Activated CD8-positive, alpha-beta memory T cell treated with anti-CD3 and anti-CD28 coated beads for 24 hours (primary cell): ENCODE results near the gene GINM1.

Source experiments
- DNase-seq: peaks from one replicate; pipeline ENCODE4 v3.0.0-alpha.2; 2020

GINM1 gene

GRCh38 chr6:149600508-149600907 is 34.3 kb downstream of the GINM1 start:
- no peak for DNase-seq

- no peak for DNase-seq
These were observed 42.3 kb downstream of the GINM1 start for GRCh38 chr6:149608381-149608982.

DNA sequence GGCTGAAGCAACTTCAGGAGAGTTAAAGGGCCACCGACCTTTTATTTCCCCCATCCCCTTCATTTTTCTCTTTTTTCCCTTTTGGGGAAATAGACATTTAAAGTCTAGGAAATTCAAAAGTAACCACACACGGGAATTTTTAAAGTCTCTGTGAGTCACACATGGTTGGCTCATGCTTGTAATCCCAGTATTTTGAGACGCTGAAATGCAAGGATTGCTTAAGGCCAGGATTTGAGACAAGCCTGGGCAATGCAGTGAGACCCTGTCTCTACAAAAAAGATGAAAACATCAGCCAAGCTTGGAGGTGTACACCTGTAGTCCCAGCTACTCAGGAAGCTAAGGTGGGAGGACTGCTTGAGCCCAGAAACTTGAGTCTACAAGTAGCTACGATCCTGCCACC is 48.2 kb downstream of the GINM1 start:
- DNase-seq = no peak

DNA sequence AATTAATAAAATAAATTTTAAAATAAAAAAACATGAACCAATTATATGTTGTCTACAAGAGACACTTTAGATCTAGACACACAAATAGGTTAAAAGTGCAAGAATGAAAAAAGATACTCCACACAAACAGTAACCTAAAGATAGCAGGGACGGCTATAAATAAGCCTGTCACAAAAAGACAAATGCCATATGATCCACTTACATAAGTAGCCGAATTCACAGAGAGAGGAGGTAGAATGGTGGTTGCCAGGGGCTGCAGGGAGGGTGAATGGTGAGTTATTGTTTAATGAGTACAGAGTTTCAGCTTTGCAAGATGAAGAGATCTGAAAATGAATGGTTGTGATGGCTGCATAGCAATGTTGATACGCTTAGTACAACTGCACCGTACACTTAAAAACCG is 49.6 kb downstream of the GINM1 start:
- no peak for DNase-seq

DNA sequence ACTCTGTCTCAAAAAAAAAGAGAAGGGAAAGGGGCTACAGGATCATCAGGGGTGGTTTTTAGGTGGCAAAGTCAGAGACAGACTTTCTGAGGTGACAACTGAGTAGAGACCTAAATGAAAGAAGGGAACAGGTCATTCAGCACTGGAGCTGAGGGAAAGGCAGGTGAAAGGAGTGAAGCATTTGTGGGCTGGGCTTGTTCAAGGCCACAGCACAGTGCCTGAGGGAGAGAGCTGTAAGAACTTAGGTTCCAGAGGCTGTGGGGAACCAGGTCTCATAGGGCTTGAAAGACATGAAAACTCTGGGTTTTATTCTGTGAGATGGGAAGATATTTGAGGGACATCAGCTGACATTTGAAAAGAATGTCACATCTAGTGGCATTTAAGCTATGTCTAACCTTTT is 61.5 kb downstream of the GINM1 start:
- DNase-seq = no peak

- no peak for DNase-seq
These were observed 62.8 kb downstream of the GINM1 start for GRCh38 chr6:149628875-149629510.

- DNase-seq = no peak
These were observed 68.1 kb downstream of the GINM1 start for GRCh38 chr6:149634315-149634714.

DNA sequence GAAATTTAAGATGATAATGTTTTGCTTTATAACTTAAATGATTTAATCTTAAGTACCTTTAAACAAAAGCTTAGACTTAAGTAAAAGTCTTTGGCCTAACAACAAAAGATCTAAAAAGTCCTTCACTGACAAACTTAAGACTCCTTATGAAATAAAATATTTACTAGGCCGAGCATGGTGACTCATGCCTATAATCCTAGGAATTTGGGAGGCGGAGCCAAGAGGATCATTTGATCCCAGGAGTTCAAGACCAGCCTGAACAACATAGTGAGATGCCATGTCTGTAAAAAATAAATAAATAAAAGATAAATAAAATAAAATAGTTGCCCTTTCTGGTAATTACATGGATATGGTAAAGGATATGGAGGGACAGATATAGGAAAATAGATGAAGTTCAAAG is 69.9 kb downstream of the GINM1 start:
- DNase-seq = no peak
